Renal pelvis (tissue), 4 donors: ENCODE measurements around the gene SLC44A4. TPM values are rescaled to one million over a fixed set of nuclear protein-coding genes. Genes with fewer than 3 reads are reported as not detected.
A peak's percentile ranks its signal among the peaks of the same experiment; 100 is the strongest.
"Not testable (repeated sequence)": the region's sequence is repeated elsewhere in the genome, so short reads cannot be mapped to it uniquely, and the experiment has no call there.

Source experiments
- DNase-seq: peaks from one replicate; pipeline ENCODE4 v3.0.0-alpha.2; 2013
- polyA plus RNA-seq, 3 donors: library from polyadenylated mRNA; unstranded; fragments of 120-200 nt; gene quantifications; one replicate each; pipeline ENCODE4 v1.2.1, GENCODE V29; 2013; ENCODE audit not compliant: insufficient read length in 3 of 3

The SLC44A4 gene
- polyA plus RNA-seq, 3 donors: 35.1 to 68.8 (median 66.9) TPM

DNA sequence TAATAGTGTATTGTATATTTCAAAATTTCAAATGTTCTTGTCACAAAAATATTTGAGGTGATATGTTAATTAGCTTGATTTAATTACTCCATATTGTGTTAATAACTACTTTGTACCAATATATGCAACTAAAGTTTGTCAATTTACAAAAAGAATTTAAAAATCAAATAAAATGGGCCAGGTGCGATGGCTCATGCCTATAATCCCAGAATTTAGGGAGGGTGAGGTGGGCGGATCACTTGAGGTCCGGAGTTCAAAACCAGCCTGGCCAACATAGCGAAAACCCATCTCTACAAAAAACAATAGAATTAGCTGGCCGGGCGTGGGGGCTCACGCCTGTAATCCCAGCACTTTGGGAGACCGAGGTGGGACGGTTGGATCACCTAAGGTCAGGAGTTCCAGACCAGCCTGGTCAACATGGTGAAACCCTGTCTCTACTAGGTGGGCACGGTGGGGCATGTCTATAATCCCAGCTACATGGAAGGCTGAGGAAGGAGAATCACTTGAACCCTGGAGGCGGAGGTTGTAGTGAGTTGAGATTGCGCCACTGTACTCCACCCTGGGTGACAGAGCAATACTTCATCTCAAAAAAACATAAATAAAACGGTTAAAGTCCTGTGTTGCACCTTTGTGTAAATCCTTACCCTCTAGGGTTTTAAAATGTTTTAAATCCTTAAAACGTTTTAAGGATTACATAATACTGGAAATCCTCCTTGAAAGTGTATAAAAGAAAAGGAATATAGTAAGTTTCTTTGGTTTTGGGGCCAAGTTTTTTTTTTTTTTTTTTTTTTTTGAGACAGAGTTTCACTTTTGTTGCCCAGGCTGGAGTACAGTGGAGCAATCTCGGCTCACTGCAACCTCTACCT is 47.2 kb downstream of the SLC44A4 start:
- no peak for DNase-seq

- DNase-seq: no peak
These were observed 47.9 kb downstream of the SLC44A4 start for GRCh38 chr6:31830886-31831335.

DNA sequence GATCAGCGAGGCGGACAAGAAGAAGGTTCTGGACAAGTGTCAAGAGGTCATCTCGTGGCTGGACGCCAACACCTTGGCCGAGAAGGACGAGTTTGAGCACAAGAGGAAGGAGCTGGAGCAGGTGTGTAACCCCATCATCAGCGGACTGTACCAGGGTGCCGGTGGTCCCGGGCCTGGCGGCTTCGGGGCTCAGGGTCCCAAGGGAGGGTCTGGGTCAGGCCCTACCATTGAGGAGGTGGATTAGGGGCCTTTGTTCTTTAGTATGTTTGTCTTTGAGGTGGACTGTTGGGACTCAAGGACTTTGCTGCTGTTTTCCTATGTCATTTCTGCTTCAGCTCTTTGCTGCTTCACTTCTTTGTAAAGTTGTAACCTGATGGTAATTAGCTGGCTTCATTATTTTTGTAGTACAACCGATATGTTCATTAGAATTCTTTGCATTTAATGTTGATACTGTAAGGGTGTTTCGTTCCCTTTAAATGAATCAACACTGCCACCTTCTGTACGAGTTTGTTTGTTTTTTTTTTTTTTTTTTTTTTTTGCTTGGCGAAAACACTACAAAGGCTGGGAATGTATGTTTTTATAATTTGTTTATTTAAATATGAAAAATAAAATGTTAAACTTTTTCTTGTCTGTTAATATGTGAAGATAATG is 49.0 kb downstream of the SLC44A4 start:
- DNase-seq: peak; percentile 60

GRCh38 chr6:31827286-31828079 is 51.3 kb downstream of the SLC44A4 start, which contains the start of gene HSPA1B:
HSPA1B (plus strand) TSS chr6:31827738; CDS start chr6:31827951, 213 bp downstream.
- DNase-seq: peak; percentile 100

GRCh38 chr6:31826793-31827285 is 52.0 kb downstream of the SLC44A4 start:
- no peak for DNase-seq

GRCh38 chr6:31825553-31825952 is 53.2 kb downstream of the SLC44A4 start:
- DNase-seq: no peak

DNA sequence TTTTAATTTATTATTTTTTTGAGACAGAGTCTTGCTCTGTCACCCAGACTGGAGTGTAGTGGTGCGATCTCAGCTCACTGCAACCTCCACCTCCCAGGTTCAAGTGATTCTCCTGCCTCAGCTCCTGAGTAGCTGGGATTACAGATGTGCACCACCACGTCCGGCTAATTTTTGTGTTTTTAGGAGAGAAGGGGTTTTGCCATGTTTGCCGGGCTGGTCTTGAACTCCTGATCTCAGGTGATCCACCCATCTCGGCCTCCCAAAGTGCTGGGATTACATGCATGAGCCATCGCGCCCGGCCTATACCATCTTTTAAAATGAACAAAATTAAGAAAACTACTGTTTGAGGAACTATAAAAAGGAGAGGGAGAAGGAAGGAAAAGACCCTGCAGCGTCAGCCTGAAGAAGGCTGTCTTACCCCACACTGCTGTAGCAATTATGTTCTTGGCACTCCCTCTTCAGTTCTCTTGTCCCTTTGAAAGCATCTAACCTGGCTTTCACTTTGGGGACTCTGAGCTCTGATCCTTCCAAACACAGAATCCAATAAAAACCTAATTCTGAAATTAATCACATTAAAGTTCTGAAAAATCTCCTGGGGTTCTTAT is 55.1 kb downstream of the SLC44A4 start:
- not testable (repeated sequence) for DNase-seq

GRCh38 chr6:31822036-31822821 is 56.6 kb downstream of the SLC44A4 start:
- peak; percentile 71 for DNase-seq

DNA sequence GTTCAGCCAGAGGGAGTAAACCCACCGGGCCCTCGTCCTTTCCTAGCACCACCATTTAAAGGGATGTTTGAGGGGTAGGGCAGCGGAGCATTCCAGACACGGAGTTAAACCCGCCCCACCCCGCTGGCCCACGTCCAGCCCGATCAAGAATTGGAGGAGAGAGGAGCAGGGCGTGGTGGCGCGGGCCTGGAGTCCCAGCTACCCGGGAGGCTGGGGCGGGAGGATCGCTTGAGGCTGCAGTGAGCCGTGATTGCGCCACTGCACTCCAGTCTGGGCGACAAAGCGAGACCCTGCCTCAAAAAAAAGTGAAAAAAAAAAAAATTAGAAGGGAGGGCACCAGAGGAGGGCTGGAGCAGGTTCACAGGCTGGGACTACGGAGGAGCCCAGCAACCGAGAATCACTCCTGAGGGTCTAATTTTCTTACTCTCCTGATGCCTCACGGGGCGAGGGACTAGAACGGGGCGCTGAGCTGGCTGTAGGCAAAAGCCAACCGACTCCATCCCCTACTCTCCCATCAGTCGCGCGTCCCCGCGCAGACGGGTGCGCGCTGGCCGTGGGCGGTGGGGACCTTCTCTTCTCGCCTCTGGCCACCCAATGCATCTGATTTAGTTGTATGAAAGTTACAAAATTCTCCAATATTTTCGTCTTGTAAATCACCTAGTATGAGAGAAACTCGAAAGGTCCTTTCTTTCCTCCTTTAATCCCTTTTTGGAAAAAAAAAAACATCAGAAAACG is 57.3 kb downstream of the SLC44A4 start:
- DNase-seq: peak; percentile 59

DNA sequence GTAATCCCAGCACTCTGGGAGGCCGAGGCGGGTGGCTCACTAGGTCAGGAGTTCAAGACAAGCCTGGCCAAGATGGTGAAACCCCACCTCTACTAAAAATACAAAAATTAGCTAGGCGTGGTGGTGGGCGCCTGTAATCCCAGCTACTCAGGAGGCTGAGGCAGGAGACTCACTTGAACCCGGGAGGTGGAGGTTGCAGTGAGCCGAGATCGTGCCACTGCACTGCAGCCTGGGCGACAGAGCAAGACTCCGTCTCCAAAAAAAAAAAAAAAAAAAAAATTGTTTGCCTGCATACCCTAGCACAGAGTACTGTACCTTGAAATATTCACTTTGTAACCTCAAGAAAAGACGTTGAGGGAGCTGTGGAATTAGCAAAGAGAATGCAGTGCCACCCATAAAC is 58.4 kb downstream of the SLC44A4 start:
- not testable (repeated sequence) for DNase-seq

DNA sequence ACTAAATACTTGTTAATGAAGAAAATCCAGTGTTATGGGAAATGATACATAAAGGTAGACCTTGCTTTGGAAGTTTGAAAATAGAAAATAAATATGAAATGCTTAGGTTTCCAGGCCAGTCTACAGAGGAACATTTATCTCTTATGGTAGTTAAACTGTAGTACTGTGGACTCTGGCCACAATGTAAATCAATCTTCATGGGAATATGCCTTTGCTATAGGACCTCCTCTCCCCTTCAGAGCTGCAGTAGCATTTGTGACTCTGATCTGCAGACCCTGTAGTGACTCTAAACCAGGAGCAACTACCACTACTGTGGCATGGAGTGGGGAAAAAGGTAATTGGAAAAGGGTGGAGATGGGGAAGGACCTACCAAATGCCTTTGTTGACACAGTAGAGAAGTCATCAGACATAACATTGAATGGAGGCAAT is 58.9 kb downstream of the SLC44A4 start:
- no peak for DNase-seq

GRCh38 chr6:31817929-31818511 is 60.8 kb downstream of the SLC44A4 start:
- not testable (repeated sequence) for DNase-seq

GRCh38 chr6:31817133-31817928 is 61.5 kb downstream of the SLC44A4 start:
- not testable (repeated sequence) for DNase-seq

DNA sequence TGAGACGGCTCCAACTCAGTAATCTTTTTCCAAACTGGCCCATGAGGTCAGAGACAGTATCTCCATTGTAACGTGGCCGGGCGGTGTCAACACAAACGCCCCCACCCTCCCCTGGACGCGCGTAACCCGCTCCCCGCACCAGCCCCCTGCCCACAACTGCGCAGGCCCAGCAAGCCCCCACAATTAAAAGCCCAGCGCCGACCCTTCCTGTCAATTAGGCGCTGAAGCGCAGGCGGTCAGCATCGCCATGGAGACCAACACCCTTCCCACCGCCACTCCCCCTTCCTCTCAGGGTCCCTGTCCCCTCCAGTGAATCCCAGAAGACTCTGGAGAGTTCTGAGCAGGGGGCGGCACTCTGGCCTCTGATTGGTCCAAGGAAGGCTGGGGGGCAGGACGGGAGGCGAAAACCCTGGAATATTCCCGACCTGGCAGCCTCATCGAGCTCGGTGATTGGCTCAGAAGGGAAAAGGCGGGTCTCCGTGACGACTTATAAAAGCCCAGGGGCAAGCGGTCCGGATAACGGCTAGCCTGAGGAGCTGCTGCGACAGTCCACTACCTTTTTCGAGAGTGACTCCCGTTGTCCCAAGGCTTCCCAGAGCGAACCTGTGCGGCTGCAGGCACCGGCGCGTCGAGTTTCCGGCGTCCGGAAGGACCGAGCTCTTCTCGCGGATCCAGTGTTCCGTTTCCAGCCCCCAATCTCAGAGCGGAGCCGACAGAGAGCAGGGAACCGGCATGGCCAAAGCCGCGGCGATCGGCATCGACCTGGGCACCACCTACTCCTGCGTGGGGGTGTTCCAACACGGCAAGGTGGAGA is 63.6 kb downstream of the SLC44A4 start, which contains the start of the genes HSPA1A and HSPA1L:
Gene HSPA1A (plus strand): TSS at position 519 of the 814 bp plus-strand sequence. CDS start 214 bp downstream, at position 733.
Gene HSPA1L (minus strand): TSS at position 259 of the 814 bp plus-strand sequence. CDS start 3,311 bp downstream, outside the sequence.
- peak; percentile 97 for DNase-seq

- peak; percentile 97 for DNase-seq
These were observed 64.1 kb downstream of the SLC44A4 start for GRCh38 chr6:31814677-31815024.

GRCh38 chr6:31813465-31813849 is 65.3 kb downstream of the SLC44A4 start:
- no peak for DNase-seq
